BJ (cell line): ENCODE measurements around the gene MYOM3. TPM values are rescaled to one million over a fixed set of nuclear protein-coding genes. Genes with fewer than 3 reads are reported as not detected.
"Not testable (repeated sequence)": the region's sequence is repeated elsewhere in the genome, so short reads cannot be mapped to it uniquely, and the experiment has no call there.

Experiments
- CTCF ChIA-PET: fragments of 350-600 bp; formaldehyde crosslinking; extraction: SDS; loops from one replicate; lab custom pipeline; 2021; ENCODE audit warnings: antibody characterized with exemption, inconsistent platforms; lab: Yijun Ruan, JAX
- POLR2A ChIA-PET: fragments of 300-600 bp; sonication (Branson Sonifier 250); formaldehyde crosslinking; extraction: SDS; loops from one replicate; lab custom pipeline; 2021; ENCODE audit warnings: antibody characterized with exemption; lab: Charles Lee
- DNase-seq: peaks from one replicate; pipeline ENCODE4 v3.0.0-alpha.2; 2011; ENCODE audit warnings: low read depth
- H3K27me3 ChIP-seq: 2 replicates; pipeline ENCODE4 v1.6.0; 2011; ENCODE audit warnings: low read length; ENCODE audit not compliant: control insufficient read depth, insufficient read depth
- H3K36me3 ChIP-seq: 2 replicates; pipeline ENCODE4 v1.5.1; 2011; ENCODE audit warnings: low read length; ENCODE audit not compliant: control insufficient read depth, insufficient read depth
- H3K4me3 ChIP-seq: 2 replicates; pipeline ENCODE4 v1.5.1; 2011; ENCODE audit warnings: low read depth, mild to moderate bottlenecking, control low read depth, low read length
- CTCF ChIP-seq: IDR thresholded peaks from 2 replicates; pipeline ENCODE4 v1.5.1; 2011; ENCODE audit warnings: low read depth, mild to moderate bottlenecking, control low read depth, inconsistent platforms, low read length, moderate library complexity; ENCODE audit not compliant: insufficient read depth
- polyA plus RNA-seq: library from polyadenylated mRNA; depleted of rRNA; stranded (reverse); fragments of >200 nt; gene quantifications from 2 replicates; pipeline ENCODE4 v1.2.3, GENCODE V29; 2011

The MYOM3 gene
- polyA plus RNA-seq, 1 experiment: not detected

DNA sequence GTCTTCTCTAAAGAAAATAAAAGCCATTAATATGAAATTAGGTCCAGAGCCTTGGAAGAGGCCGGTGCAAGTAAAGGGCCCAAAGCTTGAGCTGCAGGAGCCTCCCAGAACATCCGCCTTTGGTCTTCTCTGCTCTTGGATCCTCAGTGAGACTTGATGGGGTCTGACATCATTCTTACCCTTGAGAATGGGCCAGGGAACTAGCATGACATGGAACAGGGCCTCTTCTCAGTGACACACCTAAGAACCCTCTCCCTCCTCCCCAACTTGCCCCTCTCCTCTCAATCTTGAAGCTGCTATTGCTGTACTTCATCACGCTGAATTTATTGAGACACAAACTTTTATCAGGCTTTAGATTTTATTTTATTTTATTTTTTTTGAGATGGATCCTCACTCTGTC, 91.5 kb downstream of the MYOM3 start:
- ChIA-PET CTCF (no interaction called here), POLR2A (no interaction called here)
- no peaks in the 10 kb centered on the region for H3K36me3 ChIP-seq
- H3K4me3 ChIP-seq: no peak overlapping the region
- no peaks in the 10 kb centered on the region for H3K27me3 ChIP-seq
- no peak for DNase-seq
- no peak for TF ChIP-seq CTCF

- POLR2A ChIA-PET: no interaction called here
Measured at GRCh38 chr1:24020025-24020424, 91.9 kb downstream of the MYOM3 start.

DNA sequence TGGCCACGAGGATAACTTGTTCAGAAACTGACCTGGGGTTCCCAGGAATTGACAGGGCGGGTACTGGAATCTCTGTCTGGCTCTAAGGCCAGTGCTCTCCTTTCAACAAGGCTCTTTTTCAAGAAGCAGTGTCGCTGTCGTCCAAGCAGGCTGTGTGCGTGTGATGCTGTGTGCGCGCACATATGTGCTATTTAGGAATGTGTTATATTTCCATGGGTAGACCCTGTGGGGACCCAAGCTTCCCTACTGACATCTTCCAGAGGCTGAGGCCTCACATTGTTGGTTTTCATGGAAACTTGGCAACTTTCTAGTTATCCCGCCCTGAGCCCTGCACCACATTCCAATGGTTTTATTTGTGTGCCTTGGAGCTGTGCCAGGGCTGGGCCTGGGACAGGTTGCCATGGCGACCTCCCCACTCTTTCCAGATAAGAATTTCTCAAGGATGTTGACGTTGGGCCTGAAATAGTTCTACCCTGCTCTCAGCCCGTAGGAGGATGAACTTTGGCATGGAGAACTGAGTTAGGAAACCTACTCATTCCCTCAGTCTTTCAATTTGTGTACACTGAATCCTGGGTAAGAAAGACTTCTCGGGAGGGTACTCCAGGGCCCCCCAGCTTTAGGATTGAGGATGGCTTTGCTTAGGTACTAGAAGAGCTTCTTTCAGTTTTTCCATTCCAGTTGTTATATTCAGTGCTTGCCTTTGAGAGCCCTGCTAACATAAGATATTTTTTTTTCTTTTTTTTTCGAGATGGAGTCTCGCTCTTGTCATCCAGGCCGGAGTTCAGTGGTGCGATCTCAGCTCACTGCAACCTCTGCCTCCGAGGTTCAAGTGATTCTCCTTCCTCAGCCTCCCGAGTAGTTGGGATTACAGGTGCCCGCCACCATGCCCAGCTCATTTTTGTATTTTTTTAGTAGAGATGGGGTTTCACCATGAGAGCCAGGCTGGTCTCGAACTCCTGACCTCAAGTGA, 93.0 kb downstream of the MYOM3 start:
- Histone ChIP-seq H3K4me3 (no peak overlapping the region), H3K27me3 (no peaks in the 10 kb centered on the region), H3K36me3 (no peaks in the 10 kb centered on the region)
- no peak for TF ChIP-seq CTCF
- POLR2A ChIA-PET: no interaction called here
- CTCF ChIA-PET: interaction anchor here (1.4 kb wide), 1 partner anchor 9 kb away, joined by 7 read pairs; no protein-coding TSS in a partner anchor
- peak; percentile 99 for DNase-seq

More at GRCh38 chr1:24020025-24020424, 91.9 kb downstream of the MYOM3 start:
- DNase-seq: no peak
- H3K36me3 ChIP-seq: no peaks in the 10 kb centered on the region
- no peak overlapping the region for H3K4me3 ChIP-seq
- TF ChIP-seq CTCF: no peak
- no peaks in the 10 kb centered on the region for H3K27me3 ChIP-seq
- CTCF ChIA-PET: no interaction called here

DNA sequence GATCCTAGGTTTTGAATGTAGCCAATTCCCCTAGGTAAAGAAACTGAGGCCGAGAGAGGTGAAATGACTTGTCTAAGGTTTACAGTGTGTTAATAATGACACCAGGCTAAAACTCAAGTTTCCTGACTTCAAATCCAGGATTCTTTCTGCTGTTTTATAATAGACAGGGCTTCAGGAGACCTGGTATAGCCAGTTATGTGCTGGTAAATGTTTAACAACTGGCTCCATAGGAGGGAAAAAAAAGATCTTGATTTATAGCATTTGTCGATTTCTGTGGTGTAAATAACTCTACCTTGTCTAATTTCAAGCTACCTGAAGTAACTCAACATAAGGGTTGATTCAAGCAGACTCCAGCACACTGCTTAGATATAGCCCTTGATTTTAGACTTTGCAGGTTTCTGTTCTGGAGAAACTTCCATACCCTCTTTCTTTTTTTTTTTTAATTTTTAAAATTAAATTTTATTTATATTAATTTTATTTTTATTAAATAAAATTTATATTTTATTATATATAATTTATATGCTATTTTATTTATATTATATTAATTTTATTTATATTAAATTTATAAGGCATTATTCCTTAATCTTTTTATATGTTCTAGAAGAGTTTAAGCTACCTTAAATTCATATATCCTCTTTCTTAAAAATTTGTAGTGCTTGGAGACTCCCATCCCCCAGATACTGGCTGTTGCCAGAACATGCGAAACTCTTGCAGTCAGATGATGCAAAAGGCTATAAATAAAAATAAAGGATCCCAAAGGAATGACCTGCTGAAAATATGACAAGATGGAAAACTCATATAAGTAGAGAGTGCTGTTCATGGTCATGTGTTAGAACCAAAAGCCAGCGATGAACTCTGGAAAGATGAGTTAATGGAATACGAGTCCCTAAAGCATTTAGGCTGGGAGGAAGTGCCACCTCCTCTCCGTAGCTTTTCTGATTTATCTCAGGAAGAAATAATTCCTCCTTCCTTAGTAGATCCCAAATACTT, 96.4 kb downstream of the MYOM3 start:
- ChIA-PET POLR2A (interaction anchor here (0.7 kb wide), 1 partner anchor 35 kb away, joined by 4 read pairs; the partner anchor contains the start of gene SRSF10), CTCF (interaction anchor here (0.9 to 1.1 kb wide), 2 partner anchors 12 to 13 kb away, joined by 3 to 4 read pairs; no protein-coding TSS in a partner anchor)
- TF ChIP-seq CTCF: no peak
- no peak overlapping the region for H3K4me3 ChIP-seq
- DNase-seq: peak; percentile 60
- no peaks in the 10 kb centered on the region for H3K27me3 ChIP-seq
- H3K36me3 ChIP-seq: no peaks in the 10 kb centered on the region

DNA sequence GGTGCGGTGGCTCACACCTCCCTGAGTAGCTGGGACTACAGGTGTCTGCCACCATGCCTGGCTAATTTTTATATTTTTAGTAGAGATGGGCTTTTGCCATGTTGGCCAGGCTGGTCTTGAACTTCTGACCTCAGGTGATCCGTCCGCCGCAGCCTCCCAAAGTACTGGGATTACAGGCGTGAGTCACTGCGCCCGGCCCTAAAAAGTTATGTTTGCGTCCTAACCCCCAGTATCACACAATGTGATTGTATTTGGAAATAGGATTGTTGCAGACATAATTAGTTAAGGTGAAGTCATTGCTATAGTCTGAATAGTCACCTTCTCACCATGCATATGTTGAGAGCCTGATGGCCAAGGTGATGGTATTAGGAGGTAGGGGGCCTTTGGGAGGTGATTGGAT, 99.1 kb downstream of the MYOM3 start:
- H3K36me3 ChIP-seq, POLR2A ChIA-PET: not testable (repeated sequence)
- CTCF ChIA-PET: interaction anchor here (2.9 kb wide), 1 partner anchor 9 kb away, joined by 10 read pairs; no protein-coding TSS in a partner anchor

More for the DNA sequence above, 99.1 kb downstream of the MYOM3 start:
- not testable (repeated sequence) for H3K4me3 ChIP-seq, H3K27me3 ChIP-seq, DNase-seq
